Measurements from ENCODE around the gene CTNNA2.

The CTNNA2 gene

GRCh38 chr2:79817288-79817687 lies 304.4 kb downstream of the CTNNA2 start:
- TF ChIP-seq FOXP2 (optimal IDR thresholded peaks at IDR 0.05; ENCODE audit: borderline replicate concordance, extremely low read depth, extremely low read length, insufficient read depth) (no peak), REST (IDR thresholded peaks at IDR 0.05; ENCODE audit: insufficient read depth in 1 of 2, low read depth in 2 of 2, low read length in 2 of 2) (no peak), TAF1 (IDR thresholded peaks at IDR 0.05; ENCODE audit: borderline replicate concordance, insufficient read depth, low read length) (no peak), SIN3A (IDR thresholded peaks at IDR 0.05; ENCODE audit: borderline replicate concordance, insufficient read depth, low read length) (no peak), POLR2AphosphoS5 (IDR thresholded peaks at IDR 0.05; ENCODE audit: low read depth, low read length) (no peak)

DNA sequence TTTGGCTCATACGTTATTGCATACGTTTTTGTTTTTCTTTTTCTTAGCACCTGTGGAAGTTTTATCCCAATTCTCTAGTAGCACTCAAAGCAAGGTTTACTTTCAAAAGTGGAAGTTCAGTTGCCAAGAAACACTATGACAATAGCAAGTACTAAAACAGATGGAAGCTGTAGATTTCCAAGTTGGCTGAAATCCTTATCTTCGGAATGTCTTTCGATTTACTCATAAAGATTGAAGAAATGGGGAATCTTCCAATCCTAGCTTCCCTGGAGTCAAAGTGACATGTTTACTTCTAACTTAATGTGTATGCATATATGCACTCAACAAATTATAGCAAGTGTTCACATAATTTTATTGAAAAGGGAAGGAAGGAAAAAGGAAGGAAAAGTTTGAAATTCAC lies 307.4 kb downstream of the CTNNA2 start:
- TF ChIP-seq POLR2AphosphoS5 (IDR thresholded peaks at IDR 0.05; ENCODE audit: low read depth, low read length) (no peak), TAF1 (IDR thresholded peaks at IDR 0.05; ENCODE audit: borderline replicate concordance, insufficient read depth, low read length) (no peak), SIN3A (IDR thresholded peaks at IDR 0.05; ENCODE audit: borderline replicate concordance, insufficient read depth, low read length) (no peak), REST (IDR thresholded peaks at IDR 0.05; ENCODE audit: insufficient read depth in 1 of 2, low read depth in 2 of 2, low read length in 2 of 2) (no peak), FOXP2 (optimal IDR thresholded peaks at IDR 0.05; ENCODE audit: borderline replicate concordance, extremely low read depth, extremely low read length, insufficient read depth) (no peak)

GRCh38 chr2:79822136-79822535 lies 309.3 kb downstream of the CTNNA2 start:
- TF ChIP-seq SIN3A (IDR thresholded peaks at IDR 0.05; ENCODE audit: borderline replicate concordance, insufficient read depth, low read length) (no peak), TAF1 (IDR thresholded peaks at IDR 0.05; ENCODE audit: borderline replicate concordance, insufficient read depth, low read length) (no peak), REST (IDR thresholded peaks at IDR 0.05; ENCODE audit: insufficient read depth in 1 of 2, low read depth in 2 of 2, low read length in 2 of 2) (no peak)

- TF ChIP-seq SIN3A (IDR thresholded peaks at IDR 0.05; ENCODE audit: borderline replicate concordance, insufficient read depth, low read length): no peak
- no peak for TF ChIP-seq TAF1 (IDR thresholded peaks at IDR 0.05; ENCODE audit: borderline replicate concordance, insufficient read depth, low read length)
- TF ChIP-seq REST (IDR thresholded peaks at IDR 0.05; ENCODE audit: insufficient read depth in 1 of 2, low read depth in 2 of 2, low read length in 2 of 2): no peak
- TF ChIP-seq POLR2AphosphoS5 (IDR thresholded peaks at IDR 0.05; ENCODE audit: low read depth, low read length): no peak
- no peak for TF ChIP-seq FOXP2 (optimal IDR thresholded peaks at IDR 0.05; ENCODE audit: borderline replicate concordance, extremely low read depth, extremely low read length, insufficient read depth)
These were observed 311.4 kb downstream of the CTNNA2 start for GRCh38 chr2:79824086-79824786.

DNA sequence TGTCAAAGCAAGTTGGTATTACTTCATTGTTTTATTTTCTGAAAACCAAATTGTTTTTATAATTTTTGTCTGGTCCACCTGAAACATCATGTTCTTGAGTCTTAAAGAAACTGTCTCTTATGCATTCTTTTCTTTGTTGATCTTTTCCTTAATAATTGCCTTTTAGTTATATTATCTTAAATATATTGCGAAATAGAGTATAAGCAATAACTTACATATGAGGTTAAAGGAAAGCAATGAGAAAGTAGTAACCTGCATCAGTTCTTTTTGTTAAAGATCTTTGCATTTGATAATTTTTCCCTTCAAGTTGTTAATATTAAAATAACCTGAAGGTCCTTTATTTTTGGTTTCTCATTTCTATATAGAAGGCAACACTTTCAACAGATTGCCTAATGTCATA lies 315.0 kb downstream of the CTNNA2 start:
- TF ChIP-seq TAF1 (IDR thresholded peaks at IDR 0.05; ENCODE audit: borderline replicate concordance, insufficient read depth, low read length) (no peak), REST (IDR thresholded peaks at IDR 0.05; ENCODE audit: insufficient read depth in 1 of 2, low read depth in 2 of 2, low read length in 2 of 2) (no peak), FOXP2 (optimal IDR thresholded peaks at IDR 0.05; ENCODE audit: borderline replicate concordance, extremely low read depth, extremely low read length, insufficient read depth) (no peak)
